Retinal pigment epithelial cell (primary cell): Measurements from ENCODE around the gene SPATA32.

ENCODE experiments used
- DNase-seq: peaks from one replicate; pipeline ENCODE4 v3.0.0-alpha.2; 2010; ENCODE audit warnings: low read depth
- H3K4me3 ChIP-seq: 2 replicates; pipeline ENCODE4 v1.5.1; 2011; ENCODE audit warnings: mild to moderate bottlenecking, low read length, control low read depth, moderate library complexity
- CTCF ChIP-seq: conservative IDR thresholded peaks from 2 replicates; pipeline ENCODE4 v1.5.1; 2011; ENCODE audit warnings: low read depth, low read length, control low read depth, inconsistent platforms

The SPATA32 gene

GRCh38 chr17:45222996-45223538 is 38.8 kb downstream of the SPATA32 start:
- no peak overlapping the region for H3K4me3 ChIP-seq
- DNase-seq, result no peak
- TF ChIP-seq CTCF, result no peak

- peak overlapping the region; percentile 5 for H3K4me3 ChIP-seq
- DNase-seq, result no peak
- no peak for TF ChIP-seq CTCF
These were observed 39.5 kb downstream of the SPATA32 start for GRCh38 chr17:45222289-45222995.

GRCh38 chr17:45222014-45222288 is 39.9 kb downstream of the SPATA32 start:
- DNase-seq, result no peak
- TF ChIP-seq CTCF, result no peak
- H3K4me3 ChIP-seq, result no peak overlapping the region

- TF ChIP-seq CTCF, result no peak
- DNase-seq, result no peak
- H3K4me3 ChIP-seq, result peak within 1 kb of the TSS; percentile 39
These were observed 40.5 kb downstream of the SPATA32 start, which contains the start of gene FMNL1 for GRCh38 chr17:45221081-45222013. Gene FMNL1 (plus strand): TSS chr17:45221885. CDS start chr17:45222125, 240 bp downstream.

GRCh38 chr17:45220079-45220478 is 41.8 kb downstream of the SPATA32 start:
- DNase-seq, result no peak
- no peak for TF ChIP-seq CTCF
- H3K4me3 ChIP-seq, result no peak overlapping the region

GRCh38 chr17:45218895-45219661 is 42.8 kb downstream of the SPATA32 start:
- peak; percentile 88 for TF ChIP-seq CTCF
- no peak overlapping the region for H3K4me3 ChIP-seq
- DNase-seq, result peak; percentile 13
